Measurements from ENCODE around the gene ASTN2. TPM values are rescaled to one million over a fixed set of nuclear protein-coding genes. Genes with fewer than 3 reads are reported as not detected.

ASTN2 gene
- total RNA-seq, 1 donor from 2014 or later = 5.4 TPM

- intact Hi-C loops (cut with micrococcal nuclease) = no loop called here
Observed at GRCh38 chr9:116979456-116979855, 435.4 kb downstream of the ASTN2 start.

- intact Hi-C loops (cut with micrococcal nuclease) = no loop called here
Observed at GRCh38 chr9:116978155-116978554, 436.7 kb downstream of the ASTN2 start.

- intact Hi-C loops (cut with micrococcal nuclease) = no loop called here
Observed at GRCh38 chr9:116975126-116975525, 439.7 kb downstream of the ASTN2 start.

- intact Hi-C loops (cut with micrococcal nuclease) = no loop called here
Observed at GRCh38 chr9:116966199-116966598, 448.7 kb downstream of the ASTN2 start.

- intact Hi-C loops (cut with micrococcal nuclease) = no loop called here
Observed at GRCh38 chr9:116964258-116964657, 450.6 kb downstream of the ASTN2 start.

- intact Hi-C loops (cut with micrococcal nuclease) = no loop called here
Observed at GRCh38 chr9:116959809-116960208, 455.0 kb downstream of the ASTN2 start.

GRCh38 chr9:116958881-116959280 is 456.0 kb downstream of the ASTN2 start:
- intact Hi-C loops (cut with micrococcal nuclease) = no loop called here

- intact Hi-C loops (cut with micrococcal nuclease) = no loop called here
Observed at GRCh38 chr9:116954731-116955130, 460.1 kb downstream of the ASTN2 start.

GRCh38 chr9:116953271-116953670 is 461.6 kb downstream of the ASTN2 start:
- intact Hi-C loops (cut with micrococcal nuclease) = no loop called here

- intact Hi-C loops (cut with micrococcal nuclease) = no loop called here
Observed at GRCh38 chr9:116952436-116952810, 462.4 kb downstream of the ASTN2 start.

GRCh38 chr9:116951588-116952435 is 463.0 kb downstream of the ASTN2 start:
- intact Hi-C loops (cut with micrococcal nuclease) = no loop called here

- intact Hi-C loops (cut with micrococcal nuclease) = no loop called here
Observed at GRCh38 chr9:116945817-116946216, 469.0 kb downstream of the ASTN2 start.

- intact Hi-C loops (cut with micrococcal nuclease) = no loop called here
Observed at GRCh38 chr9:116944714-116945534, 469.9 kb downstream of the ASTN2 start.

- intact Hi-C loops (cut with micrococcal nuclease) = no loop called here
Observed at GRCh38 chr9:116943970-116944369, 470.9 kb downstream of the ASTN2 start.

- intact Hi-C loops (cut with micrococcal nuclease) = no loop called here
Observed at GRCh38 chr9:116942593-116943061, 472.2 kb downstream of the ASTN2 start.

GRCh38 chr9:116941266-116941665 is 473.6 kb downstream of the ASTN2 start:
- intact Hi-C loops (cut with micrococcal nuclease) = no loop called here

GRCh38 chr9:116940614-116941215 is 474.1 kb downstream of the ASTN2 start:
- intact Hi-C loops (cut with micrococcal nuclease) = no loop called here

- intact Hi-C loops (cut with micrococcal nuclease) = no loop called here
Observed at GRCh38 chr9:116939614-116940013, 475.2 kb downstream of the ASTN2 start.

- intact Hi-C loops (cut with micrococcal nuclease) = no loop called here
Observed at GRCh38 chr9:116939161-116939560, 475.7 kb downstream of the ASTN2 start.

GRCh38 chr9:116937361-116937760 is 477.5 kb downstream of the ASTN2 start:
- intact Hi-C loops (cut with micrococcal nuclease) = no loop called here

GRCh38 chr9:116935149-116935897 is 479.5 kb downstream of the ASTN2 start:
- intact Hi-C loops (cut with micrococcal nuclease) = no loop called here
